H1 (cell line): ENCODE data around the gene OS9. TPM values are rescaled to one million over a fixed set of nuclear protein-coding genes. Genes with fewer than 3 reads are reported as not detected.

Experiments used
- CHD2 ChIP-seq: IDR thresholded peaks from 2 replicates; pipeline ENCODE4 v1.6.1; 2012; ENCODE audit warnings: low read length, improper control_type of control experiment
- GABPA ChIP-seq: IDR thresholded peaks from 2 replicates; pipeline ENCODE4 v1.6.1; 2011; ENCODE audit warnings: mild to moderate bottlenecking, low read length, moderate library complexity, borderline replicate concordance; ENCODE audit not compliant: insufficient read depth
- TAF1 ChIP-seq: IDR thresholded peaks from 2 replicates; pipeline ENCODE4 v1.6.1; 2011; ENCODE audit warnings: mild to moderate bottlenecking, low read depth, low read length
- polyA plus RNA-seq, 7 experiments: library from polyadenylated mRNA; depleted of rRNA in 3 of 7; stranded (reverse) in 5 of 7; unstranded in 2 of 7; fragments of >200 nt in 5 of 7; fragments of 200-250 nt in 2 of 7; gene quantifications; 1 replicate in 5 of 7; 2 replicates in 1 of 7; 4 replicates in 1 of 7; pipeline versions ENCODE4 v1.2.1 to v1.2.3, GENCODE V29; 2011 to 2013; ENCODE audit warnings: missing spikeins in 2 of 7, mixed read lengths in 2 of 7
- total RNA-seq: library from RNA; stranded (reverse); fragmentation: NEBNext Ultra II Directional; extraction: Animal tissue kit (Norgen Biotek cat#: 25700); gene quantifications from 2 replicates; pipeline ENCODE4 v1.2.1, GENCODE V29; 2021
- TF ChIP-seq, protein P1 (sequence below): fragments of 300-600 bp; sonication (generic); IDR thresholded peaks from 2 replicates; pipeline ENCODE4 v1.7.1; 2012; ENCODE audit warnings: low read length, moderate library complexity, mild to moderate bottlenecking, inconsistent platforms; ENCODE audit not compliant: insufficient replicate concordance

OS9 gene
- total and polyA plus RNA-seq, 2 of the 8 experiments (the other 6 are each of a cell fraction or from before 2014, with no cell fraction given) = 71.0 to 108 TPM

GRCh38 chr12:57692500-57692899, 1.4 kb upstream of the OS9 start (continued):
- TF ChIP-seq, protein P1, sequence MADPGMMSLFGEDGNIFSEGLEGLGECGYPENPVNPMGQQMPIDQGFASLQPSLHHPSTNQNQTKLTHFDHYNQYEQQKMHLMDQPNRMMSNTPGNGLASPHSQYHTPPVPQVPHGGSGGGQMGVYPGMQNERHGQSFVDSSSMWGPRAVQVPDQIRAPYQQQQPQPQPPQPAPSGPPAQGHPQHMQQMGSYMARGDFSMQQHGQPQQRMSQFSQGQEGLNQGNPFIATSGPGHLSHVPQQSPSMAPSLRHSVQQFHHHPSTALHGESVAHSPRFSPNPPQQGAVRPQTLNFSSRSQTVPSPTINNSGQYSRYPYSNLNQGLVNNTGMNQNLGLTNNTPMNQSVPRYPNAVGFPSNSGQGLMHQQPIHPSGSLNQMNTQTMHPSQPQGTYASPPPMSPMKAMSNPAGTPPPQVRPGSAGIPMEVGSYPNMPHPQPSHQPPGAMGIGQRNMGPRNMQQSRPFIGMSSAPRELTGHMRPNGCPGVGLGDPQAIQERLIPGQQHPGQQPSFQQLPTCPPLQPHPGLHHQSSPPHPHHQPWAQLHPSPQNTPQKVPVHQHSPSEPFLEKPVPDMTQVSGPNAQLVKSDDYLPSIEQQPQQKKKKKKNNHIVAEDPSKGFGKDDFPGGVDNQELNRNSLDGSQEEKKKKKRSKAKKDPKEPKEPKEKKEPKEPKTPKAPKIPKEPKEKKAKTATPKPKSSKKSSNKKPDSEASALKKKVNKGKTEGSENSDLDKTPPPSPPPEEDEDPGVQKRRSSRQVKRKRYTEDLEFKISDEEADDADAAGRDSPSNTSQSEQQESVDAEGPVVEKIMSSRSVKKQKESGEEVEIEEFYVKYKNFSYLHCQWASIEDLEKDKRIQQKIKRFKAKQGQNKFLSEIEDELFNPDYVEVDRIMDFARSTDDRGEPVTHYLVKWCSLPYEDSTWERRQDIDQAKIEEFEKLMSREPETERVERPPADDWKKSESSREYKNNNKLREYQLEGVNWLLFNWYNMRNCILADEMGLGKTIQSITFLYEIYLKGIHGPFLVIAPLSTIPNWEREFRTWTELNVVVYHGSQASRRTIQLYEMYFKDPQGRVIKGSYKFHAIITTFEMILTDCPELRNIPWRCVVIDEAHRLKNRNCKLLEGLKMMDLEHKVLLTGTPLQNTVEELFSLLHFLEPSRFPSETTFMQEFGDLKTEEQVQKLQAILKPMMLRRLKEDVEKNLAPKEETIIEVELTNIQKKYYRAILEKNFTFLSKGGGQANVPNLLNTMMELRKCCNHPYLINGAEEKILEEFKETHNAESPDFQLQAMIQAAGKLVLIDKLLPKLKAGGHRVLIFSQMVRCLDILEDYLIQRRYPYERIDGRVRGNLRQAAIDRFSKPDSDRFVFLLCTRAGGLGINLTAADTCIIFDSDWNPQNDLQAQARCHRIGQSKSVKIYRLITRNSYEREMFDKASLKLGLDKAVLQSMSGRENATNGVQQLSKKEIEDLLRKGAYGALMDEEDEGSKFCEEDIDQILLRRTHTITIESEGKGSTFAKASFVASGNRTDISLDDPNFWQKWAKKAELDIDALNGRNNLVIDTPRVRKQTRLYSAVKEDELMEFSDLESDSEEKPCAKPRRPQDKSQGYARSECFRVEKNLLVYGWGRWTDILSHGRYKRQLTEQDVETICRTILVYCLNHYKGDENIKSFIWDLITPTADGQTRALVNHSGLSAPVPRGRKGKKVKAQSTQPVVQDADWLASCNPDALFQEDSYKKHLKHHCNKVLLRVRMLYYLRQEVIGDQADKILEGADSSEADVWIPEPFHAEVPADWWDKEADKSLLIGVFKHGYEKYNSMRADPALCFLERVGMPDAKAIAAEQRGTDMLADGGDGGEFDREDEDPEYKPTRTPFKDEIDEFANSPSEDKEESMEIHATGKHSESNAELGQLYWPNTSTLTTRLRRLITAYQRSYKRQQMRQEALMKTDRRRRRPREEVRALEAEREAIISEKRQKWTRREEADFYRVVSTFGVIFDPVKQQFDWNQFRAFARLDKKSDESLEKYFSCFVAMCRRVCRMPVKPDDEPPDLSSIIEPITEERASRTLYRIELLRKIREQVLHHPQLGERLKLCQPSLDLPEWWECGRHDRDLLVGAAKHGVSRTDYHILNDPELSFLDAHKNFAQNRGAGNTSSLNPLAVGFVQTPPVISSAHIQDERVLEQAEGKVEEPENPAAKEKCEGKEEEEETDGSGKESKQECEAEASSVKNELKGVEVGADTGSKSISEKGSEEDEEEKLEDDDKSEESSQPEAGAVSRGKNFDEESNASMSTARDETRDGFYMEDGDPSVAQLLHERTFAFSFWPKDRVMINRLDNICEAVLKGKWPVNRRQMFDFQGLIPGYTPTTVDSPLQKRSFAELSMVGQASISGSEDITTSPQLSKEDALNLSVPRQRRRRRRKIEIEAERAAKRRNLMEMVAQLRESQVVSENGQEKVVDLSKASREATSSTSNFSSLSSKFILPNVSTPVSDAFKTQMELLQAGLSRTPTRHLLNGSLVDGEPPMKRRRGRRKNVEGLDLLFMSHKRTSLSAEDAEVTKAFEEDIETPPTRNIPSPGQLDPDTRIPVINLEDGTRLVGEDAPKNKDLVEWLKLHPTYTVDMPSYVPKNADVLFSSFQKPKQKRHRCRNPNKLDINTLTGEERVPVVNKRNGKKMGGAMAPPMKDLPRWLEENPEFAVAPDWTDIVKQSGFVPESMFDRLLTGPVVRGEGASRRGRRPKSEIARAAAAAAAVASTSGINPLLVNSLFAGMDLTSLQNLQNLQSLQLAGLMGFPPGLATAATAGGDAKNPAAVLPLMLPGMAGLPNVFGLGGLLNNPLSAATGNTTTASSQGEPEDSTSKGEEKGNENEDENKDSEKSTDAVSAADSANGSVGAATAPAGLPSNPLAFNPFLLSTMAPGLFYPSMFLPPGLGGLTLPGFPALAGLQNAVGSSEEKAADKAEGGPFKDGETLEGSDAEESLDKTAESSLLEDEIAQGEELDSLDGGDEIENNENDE = no peak
- TF ChIP-seq GABPA = no peak
- no peak for TF ChIP-seq TAF1
- TF ChIP-seq CHD2 = no peak
